K562 (cell line): Measurements from ENCODE around the gene NECAB2.

Source experiments
- CHCHD3 ChIP-seq: fragments of 250-450 bp; sonication (Bioruptor Pico); IDR thresholded peaks from 2 replicates; pipeline ENCODE4 v2.1.2; 2022; ENCODE audit warnings: mild to moderate bottlenecking
- CTCF ChIP-seq, 3 experiments: IDR thresholded peaks in 2 of 3; conservative IDR thresholded peaks in 1 of 3; 2 replicates each; pipeline ENCODE4 v1.5.1; 2011 to 2012; ENCODE audit warnings: low read length in 3 of 3, mild to moderate bottlenecking in 3 of 3, control low read depth in 2 of 3, improper control_type of control experiment in 1 of 3, inconsistent platforms in 1 of 3, low read depth in 1 of 3, mixed read lengths in 1 of 3, moderate library complexity in 1 of 3; ENCODE audit not compliant: insufficient read depth in 2 of 3
- ELF1 ChIP-seq: fragments of 200-800 bp; sonication (Bioruptor generic); IDR thresholded peaks from 2 replicates; pipeline ENCODE4 v1.6.1; 2016; ENCODE audit warnings: missing genetic modification characterization, missing compliant biosample characterization
- HDAC2 ChIP-seq: fragments of 450-650 bp; IDR thresholded peaks from 2 replicates; pipeline ENCODE4 v1.6.1; 2016; ENCODE audit warnings: mild to moderate bottlenecking
- HMG20B ChIP-seq: fragments of 250-450 bp; sonication (Bioruptor Pico); IDR thresholded peaks from 2 replicates; pipeline ENCODE4 v1.5.0; 2021; ENCODE audit warnings: mild to moderate bottlenecking
- IRF1 ChIP-seq: sonication (generic); formaldehyde crosslinking; IDR thresholded peaks from 2 replicates; pipeline ENCODE4 v1.8.0; 2022; ENCODE audit warnings: missing genetic modification reagents, mild to moderate bottlenecking, borderline replicate concordance
- MTA3 ChIP-seq: fragments of 450-650 bp; formaldehyde crosslinking; IDR thresholded peaks from 2 replicates; pipeline ENCODE4 v1.6.1; 2017; ENCODE audit warnings: mild to moderate bottlenecking, borderline replicate concordance
- MYBL2 ChIP-seq, 2 experiments: fragments of 450-650 bp in 1 of 2; sonication (generic) in 1 of 2; formaldehyde crosslinking in 1 of 2; IDR thresholded peaks; 2 replicates each; pipeline versions ENCODE4 v1.6.1 to v1.8.1; 2017 to 2022; ENCODE audit warnings: borderline replicate concordance in 1 of 2, inconsistent platforms in 1 of 2, low read depth in 1 of 2, mild to moderate bottlenecking in 1 of 2, missing genetic modification reagents in 1 of 2, moderate library complexity in 1 of 2
- RAD21 ChIP-seq, 2 experiments: fragments of 250-450 bp in 1 of 2; fragments of 450-650 bp in 1 of 2; sonication (Bioruptor Pico) in 1 of 2; formaldehyde crosslinking in 1 of 2; IDR thresholded peaks in 1 of 2; conservative IDR thresholded peaks in 1 of 2; 2 replicates each; pipeline versions ENCODE4 v1.4.0 to v1.8.0; 2020 to 2022; ENCODE audit warnings: mild to moderate bottlenecking in 2 of 2, moderate library complexity in 1 of 2
- RBM22 ChIP-seq: fragments of 200-400 bp; formaldehyde crosslinking; IDR thresholded peaks from 2 replicates; pipeline ENCODE4 v1.6.1; 2018; ENCODE audit warnings: low read length, low read depth; ENCODE audit not compliant: poor library complexity, severe bottlenecking

GRCh38 chr16:83967091-83967490 is 953 bp upstream of the NECAB2 start:
- no peak for TF ChIP-seq CTCF (IDR thresholded peaks at IDR 0.05 in 2 of 3, conservative IDR thresholded peaks at IDR 0.05 in 1 of 3; ENCODE audit: insufficient read depth in 2 of 3, low read depth in 1 of 3, low read length in 3 of 3)
- no peak for TF ChIP-seq MTA3
- TF ChIP-seq RAD21 (CRISPR knock-in tag; conservative IDR thresholded peaks at IDR 0.05 in 1 of 2, IDR thresholded peaks at IDR 0.05 in 1 of 2): no peak
- TF ChIP-seq MYBL2 (IDR thresholded peaks at IDR 0.05; ENCODE audit: low read depth): no peak
- no peak for TF ChIP-seq MYBL2 (CRISPR knock-in tag; IDR thresholded peaks at IDR 0.05; ENCODE audit: borderline replicate concordance)
- TF ChIP-seq ELF1 (tag): no peak
- TF ChIP-seq RBM22: no peak
- no peak for TF ChIP-seq IRF1 (CRISPR knock-in tag)
- no peak for TF ChIP-seq HMG20B (CRISPR knock-in tag)
- no peak for TF ChIP-seq HDAC2
- TF ChIP-seq CHCHD3 (CRISPR knock-in tag): no peak
